HG03280 (cell line): ENCODE results near the gene C16orf54.
A peak's percentile ranks its signal among the peaks of the same experiment; 100 is the strongest.
"Not testable (repeated sequence)": the region's sequence is repeated elsewhere in the genome, so short reads cannot be mapped to it uniquely, and the experiment has no call there.

Source experiments
- ATAC-seq: cut with Tn5 transposase; IDR thresholded peaks from one replicate; pipeline ENCODE4 v1.9.1; 2021; ENCODE audit warnings: mild to moderate bottlenecking, moderate library complexity; ENCODE audit not compliant: unreplicated experiment

Gene C16orf54

DNA sequence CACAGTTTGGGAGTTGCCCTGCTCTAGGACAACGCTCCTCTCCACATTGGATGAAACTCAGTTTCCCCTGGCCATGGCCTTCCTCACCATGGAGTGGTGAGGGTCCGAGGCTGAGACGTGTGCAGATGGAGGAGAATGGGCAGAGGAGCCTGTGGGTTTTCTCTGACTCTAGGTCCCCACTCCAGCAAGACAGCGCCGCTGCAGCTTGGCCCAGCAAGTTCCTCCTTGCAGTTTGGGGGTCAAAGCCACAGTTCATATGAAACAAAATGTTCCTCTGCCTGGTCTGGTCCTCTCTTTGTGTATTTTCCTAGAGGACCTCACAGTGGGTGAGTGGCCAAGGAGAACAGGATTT is 2.3 kb downstream of the C16orf54 start:
- ATAC-seq = no peak

DNA sequence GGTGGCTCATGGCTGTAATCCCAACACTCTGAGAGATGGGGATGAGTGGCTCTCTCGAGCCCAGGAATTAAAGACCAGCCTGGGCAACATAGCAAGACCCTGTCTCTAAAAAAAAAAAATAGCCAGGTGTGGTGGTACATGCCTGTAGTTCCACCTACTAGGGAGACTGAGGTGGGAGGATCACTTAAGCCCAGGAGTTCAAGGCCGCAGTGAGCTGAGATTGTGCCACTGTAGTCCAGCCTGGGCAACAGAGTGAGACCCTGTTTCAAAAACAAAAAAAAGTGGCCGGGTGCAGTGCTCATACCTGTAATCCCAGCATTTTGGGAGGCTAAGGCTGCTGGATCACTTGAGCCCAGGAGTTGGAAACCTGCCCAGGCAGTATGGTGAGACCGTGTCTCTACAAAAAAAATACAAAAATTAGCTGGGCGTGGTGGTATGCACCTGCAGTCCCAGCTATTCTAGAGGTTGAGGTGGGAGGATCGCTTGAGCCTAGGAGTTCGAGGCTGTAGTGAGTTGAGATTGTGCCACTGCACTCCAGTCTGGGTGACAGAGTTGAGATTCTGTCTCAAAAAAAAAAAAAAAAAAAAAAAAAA is 3.0 kb downstream of the C16orf54 start:
- no peak for ATAC-seq

DNA sequence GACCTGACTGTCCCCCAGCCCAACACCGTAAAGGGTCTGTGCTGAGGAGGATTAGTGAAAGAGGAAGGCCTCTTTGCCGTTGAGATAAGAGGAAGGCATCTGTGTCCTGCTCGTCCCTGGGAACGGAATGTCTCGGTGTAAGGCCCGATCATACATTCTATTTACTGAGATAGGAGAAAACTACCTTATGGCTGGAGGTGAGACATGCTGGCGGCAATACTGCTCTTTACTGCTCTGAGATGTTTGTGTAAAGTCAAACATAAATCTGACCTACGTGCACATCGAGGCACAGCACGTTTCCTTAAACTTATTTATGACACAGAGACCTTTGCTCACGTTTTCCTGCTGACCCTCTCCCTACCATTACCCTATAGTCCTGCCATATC is 5.2 kb downstream of the C16orf54 start:
- not testable (repeated sequence) for ATAC-seq

DNA sequence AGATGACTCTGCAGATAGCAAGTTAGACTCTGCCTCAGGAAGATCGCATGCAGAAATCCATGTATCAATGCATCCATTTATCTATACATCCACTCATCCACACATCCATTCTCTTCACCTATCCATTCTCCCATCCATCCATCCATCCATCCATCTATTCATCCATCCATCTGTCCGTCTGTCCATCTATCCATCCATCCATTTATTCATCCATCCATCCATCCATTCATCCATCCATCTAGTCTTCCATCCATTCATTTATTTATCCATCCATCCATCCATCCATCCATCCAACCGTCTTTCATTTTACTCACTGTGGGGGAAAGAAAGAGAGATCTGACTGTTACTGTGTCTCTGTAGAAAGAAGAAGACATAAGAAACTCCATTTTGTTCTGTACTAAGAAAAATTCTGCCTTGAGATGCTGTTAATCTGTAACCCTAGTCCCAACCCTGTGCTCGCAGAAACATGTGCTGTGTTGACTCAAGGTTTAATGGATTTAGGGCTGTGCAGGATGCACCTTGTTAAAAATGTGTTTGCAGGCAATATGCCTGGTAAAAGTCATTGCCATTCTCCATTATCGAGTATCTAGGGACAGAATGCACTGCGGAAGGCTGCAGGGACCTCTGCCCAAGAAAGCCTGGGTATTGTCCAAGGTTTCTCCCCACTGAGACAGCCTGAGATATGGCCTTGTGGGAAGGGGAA is 5.7 kb downstream of the C16orf54 start:
- not testable (repeated sequence) for ATAC-seq

DNA sequence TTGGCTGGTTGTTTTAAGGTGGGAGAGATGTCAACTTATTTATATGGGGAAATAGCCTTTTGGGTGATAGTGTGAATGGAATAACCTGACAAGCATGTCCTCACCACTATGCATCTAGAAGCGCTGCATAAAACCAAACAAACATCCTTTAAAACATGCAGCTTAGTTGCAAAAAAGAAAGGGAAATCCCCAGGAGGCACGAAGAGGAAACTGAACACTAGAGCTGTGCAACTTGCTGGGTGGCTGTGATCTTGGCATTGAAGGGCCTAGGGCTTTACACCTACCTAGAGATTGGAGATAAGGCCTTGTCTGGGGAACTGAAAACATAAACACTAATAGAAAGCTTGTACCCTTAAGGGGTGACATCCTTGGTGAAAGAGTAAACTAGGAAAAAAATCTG is 7.3 kb downstream of the C16orf54 start:
- no peak for ATAC-seq

DNA sequence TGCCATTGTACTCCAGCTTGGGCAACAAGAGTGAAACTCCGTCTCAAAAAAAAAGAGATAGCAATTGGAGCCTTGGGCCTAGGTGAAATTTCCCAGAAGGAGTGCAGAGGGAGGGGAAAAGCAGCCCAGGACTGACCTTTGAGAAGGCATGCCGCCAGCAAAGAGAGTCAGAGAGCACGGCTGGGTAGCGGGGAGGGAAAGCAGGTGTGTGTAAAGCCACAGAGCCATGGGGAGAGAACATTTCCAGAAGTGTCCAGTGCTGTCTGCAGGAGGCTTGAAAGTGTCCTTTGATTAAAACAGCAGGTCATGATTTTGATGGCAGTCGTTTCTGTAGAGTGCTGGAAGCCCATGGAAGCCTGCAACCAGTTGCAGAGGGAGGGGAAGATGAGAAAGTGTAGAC is 8.1 kb downstream of the C16orf54 start:
- ATAC-seq = no peak

DNA sequence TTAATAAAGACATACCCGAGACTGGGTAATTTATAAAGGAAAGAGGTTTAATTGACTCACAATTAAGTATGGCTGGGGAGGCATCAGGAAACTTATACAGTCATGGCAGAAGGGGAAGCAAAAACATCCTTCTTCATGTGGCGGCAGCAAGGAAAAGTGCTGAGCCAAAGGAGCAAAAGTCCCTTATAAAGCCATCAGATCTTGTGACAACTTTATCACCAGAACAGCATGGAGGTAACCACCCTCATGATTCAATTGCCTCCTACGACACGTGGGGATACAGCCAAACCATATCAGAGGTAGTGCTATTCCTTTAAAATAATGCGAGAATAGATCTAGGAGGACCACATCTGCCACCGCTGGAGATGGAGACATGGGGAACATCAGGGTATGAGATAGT is 9.0 kb downstream of the C16orf54 start:
- ATAC-seq = no peak

DNA sequence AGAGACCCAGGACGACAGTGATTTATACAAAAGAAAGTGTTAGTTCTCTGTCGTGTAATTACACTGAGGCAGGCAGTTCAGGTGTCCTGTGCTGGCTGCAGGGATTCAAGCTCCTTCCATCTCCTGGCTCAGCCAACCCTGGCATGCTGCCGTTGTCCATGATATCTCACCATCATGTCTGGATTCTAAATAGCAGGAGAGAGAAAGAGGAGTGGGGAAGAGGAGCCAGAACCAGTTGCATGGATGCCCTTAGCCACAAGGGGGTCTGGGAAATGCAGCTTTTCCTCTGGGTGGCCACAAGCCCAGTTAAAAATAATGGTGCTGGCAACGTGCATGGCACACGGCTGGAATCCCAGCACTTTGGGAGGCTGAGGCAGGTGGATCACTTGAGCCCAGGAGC is 9.7 kb downstream of the C16orf54 start:
- ATAC-seq = no peak

DNA sequence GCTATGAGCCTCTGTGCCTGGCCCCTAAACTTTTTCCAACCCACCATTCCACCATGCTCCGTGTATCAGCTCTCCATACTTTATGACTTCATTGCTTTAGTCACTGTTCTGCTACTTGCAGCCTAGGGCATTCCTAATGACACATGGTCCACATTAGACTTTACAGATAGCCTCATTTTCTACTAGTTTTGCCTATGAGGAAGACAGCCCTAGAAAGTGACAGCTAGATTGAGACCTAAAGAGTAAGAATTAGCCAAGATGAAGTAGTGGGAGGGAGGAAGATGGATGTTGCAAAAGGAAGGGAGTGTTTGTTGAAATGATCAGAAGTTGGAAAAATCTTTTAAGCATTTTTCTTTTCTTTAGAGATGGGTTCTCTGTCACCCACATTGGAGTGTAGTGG is 11.0 kb downstream of the C16orf54 start:
- no peak for ATAC-seq

DNA sequence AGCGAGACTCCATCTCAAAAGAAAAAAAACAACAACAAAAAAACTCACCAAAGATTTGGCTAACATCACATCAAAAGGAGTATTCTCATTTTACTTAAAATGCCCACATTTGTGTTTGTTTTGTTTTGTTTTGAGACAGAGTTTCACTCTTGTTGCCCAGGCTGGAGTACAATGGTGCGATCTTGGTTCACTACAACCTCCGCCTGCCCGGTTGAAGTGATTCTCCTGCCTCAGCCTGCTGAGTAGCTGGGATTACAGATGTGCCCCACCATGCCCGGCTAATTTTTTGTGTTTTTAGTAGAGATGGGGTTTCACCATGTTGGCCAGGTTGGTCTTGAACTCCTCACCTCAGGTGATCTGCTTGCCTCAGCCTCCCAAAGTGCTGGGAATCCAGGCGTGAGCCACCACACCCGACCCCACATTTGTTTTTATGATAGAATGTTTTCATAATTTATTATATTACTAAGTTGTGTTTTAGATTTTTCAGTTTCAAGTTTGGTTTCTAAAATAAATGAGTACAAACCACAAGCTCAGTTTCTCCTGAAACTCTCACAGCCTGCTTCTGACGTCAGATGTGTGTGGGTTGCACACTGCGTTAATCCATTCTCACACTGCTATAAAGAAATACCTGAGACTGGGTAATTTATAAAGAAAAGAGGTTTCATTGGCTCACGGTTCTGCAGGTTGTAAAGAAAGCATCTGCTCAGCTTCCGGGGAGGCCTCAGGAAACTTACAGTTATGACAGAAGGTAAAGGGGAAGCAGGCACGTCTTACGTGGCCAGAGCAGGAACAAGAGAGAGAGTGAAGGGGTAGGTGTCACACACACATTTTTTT is 13.8 kb downstream of the C16orf54 start:
- ATAC-seq = peak; percentile 81

DNA sequence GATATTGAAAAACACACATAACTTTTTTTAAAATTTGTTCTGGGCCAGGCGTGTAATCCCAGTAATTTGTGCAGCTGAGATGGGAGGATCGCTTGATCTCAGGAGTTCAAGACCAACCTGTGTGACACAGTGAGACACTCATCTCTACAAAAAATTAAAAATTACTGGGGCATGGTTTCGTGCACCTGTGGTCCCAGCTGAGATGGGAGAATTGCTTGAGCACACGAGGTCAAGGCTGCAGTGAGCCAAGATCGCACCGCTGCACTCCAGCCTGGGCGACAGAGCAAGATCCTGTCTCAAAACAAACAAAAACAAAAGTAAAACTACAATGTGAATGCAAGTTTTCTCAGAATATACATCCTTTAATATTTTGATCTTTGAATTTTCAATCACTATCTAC is 15.1 kb downstream of the C16orf54 start:
- ATAC-seq = no peak

DNA sequence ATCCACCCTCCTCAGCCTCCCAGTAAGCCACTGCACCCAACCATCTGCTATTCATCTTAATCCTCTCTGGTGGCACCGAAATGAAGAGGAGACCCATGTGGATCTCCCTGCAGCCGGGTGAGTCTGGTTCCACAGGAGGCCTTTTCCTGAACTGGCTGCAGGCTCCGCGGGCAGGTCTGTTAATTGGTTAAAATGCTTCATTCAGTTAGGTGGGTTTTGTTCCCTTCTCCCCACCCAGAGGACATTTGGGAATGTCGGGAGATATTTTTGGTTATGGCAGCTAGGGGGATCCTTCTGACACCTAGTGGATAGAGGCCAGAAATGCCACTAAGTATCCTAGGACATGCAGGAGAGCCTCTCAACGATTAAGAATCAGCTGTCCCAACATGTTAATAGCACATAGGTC is 16.7 kb downstream of the C16orf54 start:
- no peak for ATAC-seq

DNA sequence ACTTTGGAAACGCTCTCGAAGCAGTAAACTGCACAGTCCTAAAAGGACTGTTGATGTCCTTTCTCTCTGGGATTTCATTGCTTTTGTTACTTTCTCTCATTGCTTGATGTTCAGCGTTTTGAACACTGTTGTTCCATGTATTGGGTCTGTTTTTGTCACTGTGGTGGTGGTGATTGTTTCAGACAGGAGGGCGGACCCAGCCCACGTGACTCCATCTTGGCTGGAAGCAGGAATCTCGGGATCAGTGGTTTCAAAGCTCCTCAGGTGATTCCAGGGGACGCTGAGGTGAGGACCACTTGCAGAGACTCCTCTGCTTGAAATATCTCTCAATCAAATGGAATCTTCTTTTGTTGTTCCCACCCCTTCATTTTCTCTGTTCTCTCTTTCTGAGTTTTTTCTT is 18.3 kb downstream of the C16orf54 start:
- no peak for ATAC-seq

DNA sequence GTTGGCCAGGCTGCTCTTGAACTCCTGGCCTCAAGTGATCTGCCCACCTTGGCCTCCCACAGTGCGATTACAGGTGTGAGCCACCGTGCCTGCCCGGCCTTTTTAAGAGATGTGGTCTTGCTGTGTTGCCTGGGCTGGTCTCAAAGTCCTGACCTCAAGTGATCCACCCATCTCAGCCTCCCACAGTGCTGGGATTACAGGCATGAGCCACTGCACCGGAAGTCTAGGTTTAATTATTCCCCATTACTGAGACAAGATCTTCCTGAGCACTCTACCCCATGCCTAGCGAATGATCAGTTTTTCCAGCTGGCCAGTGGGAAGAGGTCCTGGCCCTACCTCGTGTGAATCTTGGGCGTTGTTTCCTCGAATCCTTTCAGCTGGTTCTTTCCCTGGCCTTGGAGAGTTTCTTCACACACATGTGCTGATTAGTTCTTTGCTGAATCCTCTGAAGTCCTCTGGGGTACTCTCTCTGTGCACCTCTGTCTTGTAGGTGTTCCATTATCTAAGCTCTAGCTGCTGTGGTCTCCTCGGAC is 18.9 kb downstream of the C16orf54 start:
- no peak for ATAC-seq

DNA sequence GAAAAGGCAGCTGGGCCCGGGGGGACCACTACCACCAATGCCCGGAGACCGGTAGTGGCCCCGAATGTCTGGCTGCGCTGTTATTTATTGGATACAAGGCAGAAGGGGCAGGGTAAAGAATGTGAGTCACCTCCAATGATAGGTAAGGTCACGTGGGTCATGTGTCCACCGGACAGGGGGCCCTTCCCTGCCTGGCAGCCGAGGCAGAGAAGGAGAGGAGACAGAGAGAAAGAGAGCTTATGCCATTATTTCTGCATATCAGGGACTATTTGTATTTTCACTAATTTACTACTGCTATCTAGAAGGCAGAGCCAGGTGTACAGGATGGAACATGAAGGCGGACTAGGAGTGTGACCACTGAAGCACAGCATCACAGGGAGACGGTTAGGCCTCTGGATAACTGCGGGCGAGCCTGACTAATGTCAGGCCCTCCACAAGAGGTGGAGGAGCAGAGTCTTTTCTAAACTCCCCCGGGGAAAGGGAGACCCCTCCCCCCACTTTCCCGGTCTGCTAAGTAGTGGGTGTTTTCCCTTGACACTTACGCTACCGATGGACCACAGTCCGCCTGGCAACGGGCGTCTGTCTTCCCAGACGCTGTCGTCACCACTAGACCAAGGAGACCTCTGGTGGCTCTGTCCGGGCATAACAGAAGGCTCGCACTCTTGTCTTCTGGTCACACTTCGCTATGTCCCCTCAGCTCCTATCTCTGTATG is 24.5 kb downstream of the C16orf54 start:
- ATAC-seq = not testable (repeated sequence)

DNA sequence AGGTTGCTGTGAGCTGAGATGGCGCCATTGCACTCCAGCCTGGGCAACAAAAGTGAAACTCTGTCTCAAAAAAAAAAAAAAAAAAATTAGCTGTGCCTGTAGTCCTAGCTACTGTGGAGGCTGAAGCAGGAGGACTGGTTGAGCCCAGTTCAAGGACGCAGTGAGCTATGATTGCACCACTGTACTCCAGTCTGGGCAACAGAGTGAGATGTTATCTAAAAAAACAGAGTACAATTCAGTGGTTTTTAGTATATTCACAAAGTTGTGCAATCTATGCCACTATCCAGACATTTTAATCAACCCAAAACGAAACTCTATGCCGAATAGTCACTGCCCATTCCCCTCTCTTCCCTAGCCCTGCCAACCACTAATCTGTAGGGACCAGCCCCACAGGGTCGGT is 25.1 kb downstream of the C16orf54 start:
- ATAC-seq = no peak

DNA sequence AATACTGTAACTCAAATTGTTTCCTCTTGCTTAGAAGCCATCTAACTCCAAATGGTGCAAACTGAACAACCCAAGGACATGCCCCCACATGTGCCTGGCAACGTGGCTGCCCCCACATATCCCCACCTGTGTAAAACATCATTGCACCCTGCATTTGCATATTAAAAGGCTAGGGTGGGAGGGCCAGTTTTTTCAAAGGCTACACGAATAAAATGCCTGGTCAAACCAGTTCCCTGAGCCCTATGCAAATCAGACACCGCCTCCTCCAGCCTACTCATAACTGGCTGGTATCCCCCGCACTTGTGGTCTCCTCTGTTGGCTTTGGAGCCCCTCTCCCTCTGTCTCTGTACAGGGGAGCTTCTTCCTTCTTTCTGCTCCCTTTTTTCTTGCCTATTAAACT is 26.7 kb downstream of the C16orf54 start:
- no peak for ATAC-seq

DNA sequence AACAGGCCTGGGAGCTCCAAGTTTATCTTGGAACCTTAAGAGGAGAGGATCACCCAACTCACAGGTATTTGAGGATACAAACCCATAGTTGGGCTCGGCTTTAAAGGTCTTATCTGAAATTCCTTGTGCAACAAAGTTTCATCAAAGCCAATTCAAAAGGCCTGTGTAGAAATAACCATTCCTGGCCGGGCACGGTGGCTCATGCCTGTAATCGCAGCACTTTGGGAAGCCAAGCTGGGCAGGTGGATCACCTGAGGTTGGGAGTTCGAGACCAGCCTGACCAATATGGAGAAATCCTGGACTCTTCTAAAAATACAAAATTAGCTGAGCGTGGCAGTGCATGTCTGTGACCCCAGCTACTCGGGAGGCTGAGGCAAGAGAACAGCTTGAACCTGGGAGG is 28.7 kb downstream of the C16orf54 start:
- no peak for ATAC-seq

DNA sequence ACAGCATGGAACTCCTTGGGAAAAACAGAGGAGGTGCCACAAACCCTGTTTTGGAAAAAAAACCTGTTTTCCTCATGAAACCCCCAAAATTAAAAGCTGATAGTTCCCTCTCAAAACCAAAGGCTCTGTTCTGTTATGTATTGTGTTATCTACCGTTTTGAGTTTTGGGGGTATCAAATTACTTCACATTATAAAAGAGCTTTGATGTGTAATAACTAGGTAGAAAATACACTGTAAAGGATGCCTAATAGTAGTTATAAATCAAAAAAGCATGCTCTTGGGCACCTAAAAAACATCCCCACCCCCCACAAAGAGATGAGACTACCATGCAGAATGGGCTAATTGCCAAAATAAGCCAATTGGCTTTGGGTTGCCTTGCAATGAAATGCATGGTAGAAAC is 30.8 kb downstream of the C16orf54 start:
- no peak for ATAC-seq

DNA sequence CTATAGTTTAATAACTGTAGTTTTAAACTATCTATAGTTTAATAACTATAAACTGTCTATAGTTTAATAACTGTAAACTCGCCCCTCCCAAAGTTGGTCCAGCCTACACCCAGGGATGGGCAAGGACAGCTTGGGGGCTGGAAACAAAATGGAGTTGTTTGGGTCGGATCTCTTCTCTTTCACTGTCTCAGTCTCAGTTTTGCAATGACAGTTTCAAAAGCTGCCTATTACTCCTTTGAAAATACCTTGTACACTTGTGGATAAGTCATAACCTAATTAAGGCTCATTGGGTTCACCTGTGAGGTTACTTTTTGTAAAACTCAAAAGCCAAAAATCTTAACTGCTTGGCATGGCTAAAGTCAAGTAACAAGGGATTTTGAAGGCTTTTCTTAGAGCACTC is 31.4 kb downstream of the C16orf54 start:
- no peak for ATAC-seq

DNA sequence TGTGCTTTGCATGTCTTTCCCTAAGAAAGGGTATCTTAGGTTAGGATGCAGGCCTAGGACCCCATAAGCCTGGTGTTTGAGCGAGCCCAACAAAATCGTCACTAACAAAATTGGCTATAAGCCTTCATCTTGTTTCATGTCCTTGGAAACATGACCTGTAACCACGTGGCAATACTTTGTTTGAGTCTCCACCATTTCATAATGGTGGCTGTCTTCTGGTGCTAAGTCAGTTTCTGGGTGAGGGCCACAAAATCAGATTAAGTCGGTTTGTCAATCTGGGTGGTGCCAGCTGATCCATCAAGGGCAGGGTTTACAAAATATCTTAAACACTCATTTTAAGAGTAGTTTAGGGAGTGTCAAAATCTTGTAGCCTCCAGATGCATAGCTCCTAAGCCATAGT is 33.0 kb downstream of the C16orf54 start:
- no peak for ATAC-seq
